ENCODE results near the gene APOL3. TPM values are rescaled to one million over a fixed set of nuclear protein-coding genes. Genes with fewer than 3 reads are reported as not detected.

APOL3 gene
- total and polyA plus RNA-seq, 2 donors (not counting 3 experiments of a cell fraction or from before 2014, with no cell fraction given) = 17.9 to 36.9 TPM

DNA sequence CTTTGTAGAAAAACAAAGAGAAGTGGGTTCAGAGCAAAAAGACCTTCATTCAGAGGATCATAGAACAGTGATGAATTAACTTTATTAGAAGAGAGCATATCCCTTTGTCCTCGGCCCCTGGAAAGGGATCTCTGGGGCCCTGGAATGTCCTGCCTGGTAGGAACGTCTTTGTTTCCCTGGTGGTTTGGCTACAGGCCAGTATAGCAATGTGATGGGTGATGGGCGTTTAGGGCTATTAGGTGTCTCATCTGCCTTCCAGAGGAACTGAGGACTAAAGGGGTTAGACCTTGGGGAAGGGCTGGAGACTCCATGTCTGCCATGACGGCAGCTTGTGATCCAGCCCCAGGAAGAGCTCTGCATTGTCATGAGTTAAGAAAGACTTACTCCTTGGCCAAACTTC, 32.0 kb upstream of the APOL3 start:
- peaks cover 0 to 6% of the 10 kb centered on the region in 2 experiments for H3K27me3 ChIP-seq (ENCODE audit: control insufficient read depth in 2 of 2, insufficient read depth in 2 of 2, low read length in 2 of 2)
- CTCF ChIA-PET = interaction anchor here (0.6 to 2.5 kb wide), 6 partner anchors 46 to 294 kb away, joined by 3 to 16 read pairs (median 3); partner anchors contain the start of gene APOL2

More for the DNA sequence above, 32.0 kb upstream of the APOL3 start:
- no peaks in the 10 kb centered on the region for H4K20me1 ChIP-seq (replicated peaks; ENCODE audit: control insufficient read depth, extremely low read depth, insufficient read depth, low read length)
- no peak overlapping the region for H3K27ac ChIP-seq (ENCODE audit: insufficient read depth, low read depth, low read length)
- H3K79me2 ChIP-seq (ENCODE audit: control insufficient read depth, insufficient read depth, low read length) = no peaks in the 10 kb centered on the region
- DNase-seq (ENCODE audit: low read depth, low spot score) = peak; percentile 19
- no peaks in the 10 kb centered on the region for H3K9me3 ChIP-seq (replicated peaks; ENCODE audit: control insufficient read depth, insufficient read depth, low read length)
- H2AFZ ChIP-seq (ENCODE audit: low read depth, low read length) = no peak overlapping the region
- POLR2A ChIA-PET = no interaction called here
- peak; percentile 21 for FAIRE-seq
- no peak for TF ChIP-seq POLR2AphosphoS5 (IDR thresholded peaks at IDR 0.05; ENCODE audit: insufficient read depth, low read depth, low read length)
- TF ChIP-seq EZH2 (IDR thresholded peaks at IDR 0.05; ENCODE audit: borderline replicate concordance, low read depth, low read length, severe bottlenecking) = no peak
- TF ChIP-seq JUN (IDR thresholded peaks at IDR 0.05; ENCODE audit: borderline replicate concordance, insufficient read depth, insufficient read length, low read depth) = no peak
- TF ChIP-seq, protein P1, sequence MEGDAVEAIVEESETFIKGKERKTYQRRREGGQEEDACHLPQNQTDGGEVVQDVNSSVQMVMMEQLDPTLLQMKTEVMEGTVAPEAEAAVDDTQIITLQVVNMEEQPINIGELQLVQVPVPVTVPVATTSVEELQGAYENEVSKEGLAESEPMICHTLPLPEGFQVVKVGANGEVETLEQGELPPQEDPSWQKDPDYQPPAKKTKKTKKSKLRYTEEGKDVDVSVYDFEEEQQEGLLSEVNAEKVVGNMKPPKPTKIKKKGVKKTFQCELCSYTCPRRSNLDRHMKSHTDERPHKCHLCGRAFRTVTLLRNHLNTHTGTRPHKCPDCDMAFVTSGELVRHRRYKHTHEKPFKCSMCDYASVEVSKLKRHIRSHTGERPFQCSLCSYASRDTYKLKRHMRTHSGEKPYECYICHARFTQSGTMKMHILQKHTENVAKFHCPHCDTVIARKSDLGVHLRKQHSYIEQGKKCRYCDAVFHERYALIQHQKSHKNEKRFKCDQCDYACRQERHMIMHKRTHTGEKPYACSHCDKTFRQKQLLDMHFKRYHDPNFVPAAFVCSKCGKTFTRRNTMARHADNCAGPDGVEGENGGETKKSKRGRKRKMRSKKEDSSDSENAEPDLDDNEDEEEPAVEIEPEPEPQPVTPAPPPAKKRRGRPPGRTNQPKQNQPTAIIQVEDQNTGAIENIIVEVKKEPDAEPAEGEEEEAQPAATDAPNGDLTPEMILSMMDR (IDR thresholded peaks at IDR 0.05; ENCODE audit: extremely low read depth in 1 of 2, insufficient read depth in 1 of 2, low read depth in 1 of 2, low read length in 2 of 2) = no peak
- TF ChIP-seq, protein P2, sequence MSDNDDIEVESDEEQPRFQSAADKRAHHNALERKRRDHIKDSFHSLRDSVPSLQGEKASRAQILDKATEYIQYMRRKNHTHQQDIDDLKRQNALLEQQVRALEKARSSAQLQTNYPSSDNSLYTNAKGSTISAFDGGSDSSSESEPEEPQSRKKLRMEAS (IDR thresholded peaks at IDR 0.05; ENCODE audit: insufficient read depth, insufficient read length) = no peak
- no peak for TF ChIP-seq MYC (IDR thresholded peaks at IDR 0.05; ENCODE audit: low read depth, low read length)
- no peak for TF ChIP-seq POLR2A (IDR thresholded peaks at IDR 0.05; ENCODE audit: low read depth, low read length)
- no peak for TF ChIP-seq FOS (IDR thresholded peaks at IDR 0.05; ENCODE audit: borderline replicate concordance, insufficient read depth, low read length)
- TF ChIP-seq GATA2 (IDR thresholded peaks at IDR 0.05; ENCODE audit: insufficient read depth, insufficient read length, low read depth, low read length) = no peak
- no peak overlapping the region for H3K4me2 ChIP-seq (ENCODE audit: insufficient read depth, low read length)
- peaks cover 29% of the 10 kb centered on the region for H3K4me1 ChIP-seq (ENCODE audit: control insufficient read depth, extremely low read depth, insufficient read depth, low read length)
- H3K36me3 ChIP-seq (ENCODE audit: control insufficient read depth in 2 of 2, extremely low read depth in 1 of 2, insufficient read depth in 2 of 2, low read length in 2 of 2) = no peaks in the 10 kb centered on the region
- no TSS peak for BruUV-seq (replicated peaks)
- intact Hi-C loops (cut with micrococcal nuclease) = no loop called here
- H3K9me1 ChIP-seq (replicated peaks; ENCODE audit: control insufficient read depth, extremely low read depth, insufficient read depth, low read length) = no peaks in the 10 kb centered on the region
- no peak overlapping the region for H3K4me3 ChIP-seq (replicated peaks in 1 of 3; ENCODE audit: insufficient read depth in 1 of 3, low read depth in 1 of 3, low read length in 3 of 3)
- H3K9ac ChIP-seq (replicated peaks; ENCODE audit: extremely low read depth, insufficient read depth, low read length) = no peak overlapping the region
- dilution Hi-C loops (cut with MboI; ENCODE audit: extremely low pct_ligation_motif_present, low sequenced_read_pairs) = no loop called here

All from endothelial cell of umbilical vein (primary cell).